HepG2 (cell line): ENCODE results near the gene TMEM53. TPM values are rescaled to one million over a fixed set of nuclear protein-coding genes. Genes with fewer than 3 reads are reported as not detected.
A peak's percentile ranks its signal among the peaks of the same experiment; 100 is the strongest.

ENCODE experiments used
- ASH2L ChIP-seq: fragments of 300-600, 200-600 bp; sonication (generic); IDR thresholded peaks from 2 replicates; pipeline ENCODE4 v1.7.0; 2017; ENCODE audit warnings: low read depth, mild to moderate bottlenecking, moderate library complexity, mixed read lengths, low read length; ENCODE audit not compliant: insufficient read length
- BRD4 ChIP-seq: sonication (generic); formaldehyde crosslinking; IDR thresholded peaks from 2 replicates; pipeline ENCODE4 v1.4.0; 2020; ENCODE audit warnings: missing genetic modification reagents
- CHD4 ChIP-seq: fragments of 200-600 bp; sonication (generic); IDR thresholded peaks from 2 replicates; pipeline ENCODE4 v1.7.0; 2017; ENCODE audit warnings: mild to moderate bottlenecking, low read length, borderline replicate concordance
- HCFC1 ChIP-seq: fragments of 150-350 bp; IDR thresholded peaks from 2 replicates; pipeline ENCODE4 v1.6.1; 2014; ENCODE audit warnings: low read depth, low read length
- IRF2 ChIP-seq: IDR thresholded peaks from 2 replicates; pipeline ENCODE4 v1.6.1; 2018; ENCODE audit warnings: missing genetic modification reagents, missing compliant biosample characterization
- KDM5B ChIP-seq: sonication (generic); formaldehyde crosslinking; IDR thresholded peaks from 2 replicates; pipeline ENCODE4 v1.4.0; 2020; ENCODE audit warnings: missing genetic modification reagents, mild to moderate bottlenecking, borderline replicate concordance
- MATR3 ChIP-seq: sonication (generic); formaldehyde crosslinking; IDR thresholded peaks from 2 replicates; pipeline ENCODE4 v1.4.0; 2020; ENCODE audit warnings: missing genetic modification reagents
- MED1 ChIP-seq: sonication (generic); formaldehyde crosslinking; IDR thresholded peaks from 2 replicates; pipeline ENCODE4 v1.4.0; 2020; ENCODE audit warnings: missing genetic modification reagents
- MED8 ChIP-seq: sonication (generic); formaldehyde crosslinking; IDR thresholded peaks from 2 replicates; pipeline ENCODE4 v1.8.1; 2023; ENCODE audit warnings: mild to moderate bottlenecking, missing genetic modification reagents; ENCODE audit not compliant: insufficient replicate concordance
- MXI1 ChIP-seq: IDR thresholded peaks from 3 replicates; pipeline ENCODE4 v1.6.1; 2012; ENCODE audit warnings: low read depth, low read length, inconsistent platforms, borderline replicate concordance
- RFXAP ChIP-seq: sonication (generic); formaldehyde crosslinking; IDR thresholded peaks from 2 replicates; pipeline ENCODE4 v1.4.0; 2020; ENCODE audit warnings: missing genetic modification reagents, borderline replicate concordance
- RORA ChIP-seq: sonication (generic); formaldehyde crosslinking; IDR thresholded peaks from 2 replicates; pipeline ENCODE4 v1.5.0; 2020; ENCODE audit warnings: mild to moderate bottlenecking, missing genetic modification reagents, moderate library complexity
- SP1 ChIP-seq, 2 experiments: fragments of 450-650 bp in 1 of 2; sonication (generic) in 1 of 2; formaldehyde crosslinking in 1 of 2; IDR thresholded peaks; 2 replicates each; pipeline versions ENCODE4 v1.4.0 to v1.6.1; 2016 to 2020; ENCODE audit warnings: missing genetic modification reagents in 1 of 2
- SYNCRIP ChIP-seq: fragments of 200-400 bp; formaldehyde crosslinking; IDR thresholded peaks from 2 replicates; pipeline ENCODE4 v1.6.1; 2018; ENCODE audit warnings: mild to moderate bottlenecking, low read depth, low read length; ENCODE audit not compliant: insufficient read depth
- TARDBP ChIP-seq: sonication (generic); formaldehyde crosslinking; IDR thresholded peaks from 2 replicates; pipeline ENCODE4 v1.8.0; 2022; ENCODE audit warnings: mild to moderate bottlenecking, missing genetic modification reagents
- XRCC5 ChIP-seq: fragments of 200-400 bp; formaldehyde crosslinking; optimal IDR thresholded peaks from 2 replicates; pipeline ENCODE3; 2017; ENCODE audit warnings: mild to moderate bottlenecking, low read length
- ZBTB7B ChIP-seq: sonication (generic); formaldehyde crosslinking; IDR thresholded peaks from 2 replicates; pipeline ENCODE4 v1.4.0; 2020; ENCODE audit warnings: missing genetic modification reagents
- ZNF138 ChIP-seq: sonication (generic); formaldehyde crosslinking; IDR thresholded peaks from 2 replicates; pipeline ENCODE4 v1.5.0; 2020; ENCODE audit warnings: mild to moderate bottlenecking, low read depth, missing genetic modification reagents
- ZNF263 ChIP-seq: sonication (generic); formaldehyde crosslinking; IDR thresholded peaks from 2 replicates; pipeline ENCODE4 v1.4.0; 2020; ENCODE audit warnings: missing genetic modification reagents
- ZNF264 ChIP-seq: sonication (generic); formaldehyde crosslinking; IDR thresholded peaks from 2 replicates; pipeline ENCODE4 v1.4.0; 2020; ENCODE audit warnings: missing genetic modification reagents
- ZNF431 ChIP-seq: sonication (generic); formaldehyde crosslinking; IDR thresholded peaks from 2 replicates; pipeline ENCODE4 v1.9.0; 2022; ENCODE audit warnings: missing genetic modification reagents, low read depth, mild to moderate bottlenecking, borderline replicate concordance
- ZNF432 ChIP-seq: sonication (generic); formaldehyde crosslinking; IDR thresholded peaks from 2 replicates; pipeline ENCODE4 v1.5.0; 2020; ENCODE audit warnings: missing genetic modification reagents, mild to moderate bottlenecking, borderline replicate concordance
- ZNF549 ChIP-seq: sonication (generic); formaldehyde crosslinking; IDR thresholded peaks from 2 replicates; pipeline ENCODE4 v1.5.0; 2020; ENCODE audit warnings: missing genetic modification reagents
- ZNF558 ChIP-seq: sonication (generic); formaldehyde crosslinking; IDR thresholded peaks from 2 replicates; pipeline ENCODE4 v1.9.0; 2022; ENCODE audit warnings: mild to moderate bottlenecking, missing genetic modification reagents, borderline replicate concordance
- ZNF615 ChIP-seq: sonication (generic); formaldehyde crosslinking; IDR thresholded peaks from 2 replicates; pipeline ENCODE4 v1.5.0; 2020; ENCODE audit warnings: mild to moderate bottlenecking, missing genetic modification reagents, borderline replicate concordance
- ZSCAN9 ChIP-seq: IDR thresholded peaks from 2 replicates; pipeline ENCODE4 v1.6.1; 2016; ENCODE audit warnings: borderline replicate concordance
- polyA plus RNA-seq, 8 experiments: library from polyadenylated mRNA; depleted of rRNA in 3 of 8; stranded (reverse) in 7 of 8; unstranded in 1 of 8; fragments of >200 nt; fragmentation: Illumina TruSeq in 4 of 8; extraction: Trizol in 4 of 8; gene quantifications; 2 replicates each; pipeline versions ENCODE4 v1.2.1 to v1.2.3, GENCODE V29; 2011 to 2016; ENCODE audit warnings: low read depth in 4 of 8, missing spikeins in 1 of 8, mixed read lengths in 1 of 8; ENCODE audit not compliant: insufficient read depth in 1 of 8
- total RNA-seq, 5 experiments: library from RNA; depleted of rRNA; stranded (reverse); fragments of >200 nt; fragmentation: Illumina TruSeq; extraction: Trizol; gene quantifications; 2 replicates each; pipeline ENCODE4 v1.2.3, GENCODE V29; 2016; ENCODE audit warnings: low read depth in 1 of 5
- TF ChIP-seq, protein P1 (sequence below): sonication (generic); formaldehyde crosslinking; IDR thresholded peaks from 2 replicates; pipeline ENCODE4 v1.5.0; 2020; ENCODE audit warnings: mild to moderate bottlenecking, missing genetic modification reagents
- TF ChIP-seq, protein P2 (sequence below): sonication (generic); formaldehyde crosslinking; IDR thresholded peaks from 2 replicates; pipeline ENCODE4 v1.5.0; 2020; ENCODE audit warnings: missing genetic modification reagents

TMEM53 gene
- total and polyA plus RNA-seq, 2 of the 13 experiments (the other 11 are each of a cell fraction or from before 2014, with no cell fraction given), result 12.6 to 20.2 TPM

DNA sequence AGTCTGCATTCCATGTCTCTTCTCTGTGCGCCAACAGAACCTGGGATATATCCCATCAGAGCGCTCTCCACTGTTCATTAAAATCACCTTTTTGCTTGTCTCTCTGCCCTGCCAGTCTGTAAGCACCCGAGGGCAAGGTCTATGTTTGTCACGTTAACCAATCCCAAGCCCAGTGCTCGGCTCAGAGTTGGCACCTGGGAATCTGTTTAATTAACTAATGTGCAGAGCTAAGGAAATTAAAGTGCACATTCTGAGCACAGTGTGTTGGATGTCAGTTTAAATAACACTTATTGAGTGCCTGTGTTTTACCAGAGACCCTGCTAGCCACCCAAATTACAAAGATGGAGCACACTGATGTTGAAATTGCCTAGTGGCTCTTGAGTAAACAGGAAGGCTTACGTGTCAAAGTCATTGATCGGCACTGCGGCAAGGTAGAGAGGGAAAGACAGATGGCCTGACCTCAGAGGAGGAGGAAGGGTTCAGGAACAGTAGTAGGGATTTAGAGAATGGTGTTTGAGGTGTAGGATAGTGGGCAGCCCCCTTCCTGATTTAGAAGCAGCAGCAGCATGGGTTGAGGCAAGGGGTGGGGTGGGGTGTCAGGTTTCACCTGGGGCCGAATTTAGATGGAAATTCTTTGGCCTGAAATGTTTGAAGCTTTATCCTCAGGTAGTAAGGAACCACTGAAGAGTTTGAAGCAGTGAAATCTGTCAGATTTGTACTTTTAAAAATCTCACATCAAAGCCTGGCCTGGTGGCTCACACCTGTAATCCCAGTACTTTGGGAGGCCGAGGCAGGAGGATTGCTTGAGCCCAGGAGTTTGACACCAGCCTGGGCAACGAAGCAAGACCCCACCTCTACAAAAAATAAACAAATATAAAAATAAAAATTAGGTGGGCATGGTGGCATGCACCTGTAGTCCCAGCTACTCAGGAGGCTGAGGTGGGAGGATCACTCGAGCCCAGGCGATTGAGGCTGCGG, 7.9 kb upstream of the TMEM53 start (continued):
- 0 out of 2 replicates have a peak, but pooled peaks have one; percentile 42 for TF ChIP-seq RFXAP (CRISPR knock-in tag)
- TF ChIP-seq, protein P1, sequence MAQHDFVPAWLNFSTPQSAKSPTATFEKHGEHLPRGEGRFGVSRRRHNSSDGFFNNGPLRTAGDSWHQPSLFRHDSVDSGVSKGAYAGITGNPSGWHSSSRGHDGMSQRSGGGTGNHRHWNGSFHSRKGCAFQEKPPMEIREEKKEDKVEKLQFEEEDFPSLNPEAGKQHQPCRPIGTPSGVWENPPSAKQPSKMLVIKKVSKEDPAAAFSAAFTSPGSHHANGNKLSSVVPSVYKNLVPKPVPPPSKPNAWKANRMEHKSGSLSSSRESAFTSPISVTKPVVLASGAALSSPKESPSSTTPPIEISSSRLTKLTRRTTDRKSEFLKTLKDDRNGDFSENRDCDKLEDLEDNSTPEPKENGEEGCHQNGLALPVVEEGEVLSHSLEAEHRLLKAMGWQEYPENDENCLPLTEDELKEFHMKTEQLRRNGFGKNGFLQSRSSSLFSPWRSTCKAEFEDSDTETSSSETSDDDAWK (CRISPR knock-in tag), result no peak
- TF ChIP-seq ZNF615 (CRISPR knock-in tag), result no peak
- TF ChIP-seq XRCC5, result no peak
- no peak for TF ChIP-seq MATR3 (CRISPR knock-in tag)
- TF ChIP-seq KDM5B (CRISPR knock-in tag), result 0 out of 2 replicates have a peak, but pooled peaks have one; percentile 3
- no peak for TF ChIP-seq ZNF138 (CRISPR knock-in tag)
- TF ChIP-seq ZNF558 (CRISPR knock-in tag), result peak; percentile 68; the same call in 1 of the 2 replicates
- TF ChIP-seq, protein P2, sequence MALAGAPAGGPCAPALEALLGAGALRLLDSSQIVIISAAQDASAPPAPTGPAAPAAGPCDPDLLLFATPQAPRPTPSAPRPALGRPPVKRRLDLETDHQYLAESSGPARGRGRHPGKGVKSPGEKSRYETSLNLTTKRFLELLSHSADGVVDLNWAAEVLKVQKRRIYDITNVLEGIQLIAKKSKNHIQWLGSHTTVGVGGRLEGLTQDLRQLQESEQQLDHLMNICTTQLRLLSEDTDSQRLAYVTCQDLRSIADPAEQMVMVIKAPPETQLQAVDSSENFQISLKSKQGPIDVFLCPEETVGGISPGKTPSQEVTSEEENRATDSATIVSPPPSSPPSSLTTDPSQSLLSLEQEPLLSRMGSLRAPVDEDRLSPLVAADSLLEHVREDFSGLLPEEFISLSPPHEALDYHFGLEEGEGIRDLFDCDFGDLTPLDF, result no peak
- peak; percentile 93 for TF ChIP-seq MED1 (CRISPR knock-in tag)
- peak; percentile 78 for TF ChIP-seq IRF2 (CRISPR knock-in tag)
- TF ChIP-seq ZNF264, result peak; percentile 90
- TF ChIP-seq MED8 (CRISPR knock-in tag), result no peak
- peak; percentile 85; the same call in 1 of the 2 replicates for TF ChIP-seq CHD4
- TF ChIP-seq ZNF432 (CRISPR knock-in tag), result no peak
- peak; percentile 86; the same call in 1 of the 2 replicates for TF ChIP-seq BRD4
- TF ChIP-seq ZBTB7B (CRISPR knock-in tag), result 0 out of 2 replicates have a peak, but pooled peaks have one; percentile 28
- TF ChIP-seq SYNCRIP, result no peak
- peak; percentile 93 for TF ChIP-seq TARDBP (CRISPR knock-in tag)
- 0 out of 2 replicates have a peak, but pooled peaks have one; percentile 27 for TF ChIP-seq ZNF263 (CRISPR knock-in tag)
- peak; percentile 10; the same call in 1 of the 3 replicates for TF ChIP-seq MXI1
- TF ChIP-seq SP1 (IDR thresholded peaks at IDR 0.05), result no peak
- peak; percentile 14; the same call in 1 of the 2 replicates for TF ChIP-seq SP1 (CRISPR knock-in tag; IDR thresholded peaks at IDR 0.05)
- TF ChIP-seq ZNF549 (CRISPR knock-in tag), result no peak
- TF ChIP-seq HCFC1, result no peak
- TF ChIP-seq ASH2L, result peak; percentile 97
- peak; percentile 60; the same call in 1 of the 2 replicates for TF ChIP-seq RORA (CRISPR knock-in tag)
- 0 out of 2 replicates have a peak, but pooled peaks have one; percentile 62 for TF ChIP-seq ZNF431
- peak; percentile 65; the same call in 1 of the 2 replicates for TF ChIP-seq ZSCAN9 (CRISPR knock-in tag)
